Suprapubic skin (tissue), 4 donors: ENCODE results near the gene PDE3B. TPM values are rescaled to one million over a fixed set of nuclear protein-coding genes. Genes with fewer than 3 reads are reported as not detected.

Experiments used
- DNase-seq, 2 donors: peaks; one replicate each; pipeline ENCODE4 v3.0.0-alpha.2; 2019; ENCODE audit warnings: low spot score in 2 of 2
- H3K27ac ChIP-seq: fragments of 200-600 bp; sonication (generic); one replicate; pipeline ENCODE4 v1.5.1; 2019
- H3K27me3 ChIP-seq: fragments of 200-600 bp; sonication (generic); one replicate; pipeline ENCODE4 v1.5.1; 2019
- H3K36me3 ChIP-seq: fragments of 200-600 bp; sonication (generic); one replicate; pipeline ENCODE4 v1.5.1; 2019
- H3K4me1 ChIP-seq: fragments of 200-600 bp; sonication (generic); one replicate; pipeline ENCODE4 v1.5.1; 2019
- H3K4me3 ChIP-seq: fragments of 200-600 bp; sonication (generic); one replicate; pipeline ENCODE4 v1.5.1; 2019; ENCODE audit warnings: mild to moderate bottlenecking
- H3K9me3 ChIP-seq: fragments of 200-600 bp; sonication (generic); one replicate; pipeline ENCODE4 v1.5.1; 2019
- CTCF ChIP-seq, 2 donors: fragments of 200-600 bp in 1 of 2; fragments of 450-650 bp in 1 of 2; sonication (generic) in 1 of 2; IDR thresholded peaks; one replicate each; pipeline ENCODE4 v1.5.1; 2016 to 2019; ENCODE audit warnings: antibody characterized with exemption in 2 of 2, mild to moderate bottlenecking in 1 of 2, moderate library complexity in 1 of 2
- EP300 ChIP-seq: sonication (generic); formaldehyde crosslinking; IDR thresholded peaks from one replicate; pipeline ENCODE4 v1.6.1; 2017; ENCODE audit warnings: antibody characterized with exemption
- POLR2A ChIP-seq, 2 donors: fragments of 450-650 bp; IDR thresholded peaks; one replicate each; pipeline ENCODE4 v1.6.1; 2017; ENCODE audit warnings: antibody characterized with exemption in 2 of 2, mild to moderate bottlenecking in 2 of 2, moderate library complexity in 2 of 2
- POLR2AphosphoS5 ChIP-seq, 3 donors: sonication (generic); formaldehyde crosslinking; IDR thresholded peaks; one replicate each; pipeline ENCODE4 v1.6.1; 2017; ENCODE audit warnings: antibody characterized with exemption in 3 of 3
- WGBS: methylation state at CpG from one replicate; pipeline ENCODE4 v1.1.5; 2018; 5-methylcytosine and 5-hydroxymethylcytosine counted together
- total RNA-seq, 4 donors: library from RNA; depleted of rRNA; stranded (reverse); fragments of >200 nt; gene quantifications; one replicate each; pipeline ENCODE4 v1.1.0, GENCODE V29; 2016

PDE3B gene
- total RNA-seq, 4 donors from 2014 or later: 1.9 to 6.8 (median 2.7) TPM

GRCh38 chr11:14764179-14764578 is 120.6 kb downstream of the PDE3B start:
- Histone ChIP-seq H3K9me3 (no peaks in the 10 kb centered on the region), H3K4me1 (no peaks in the 10 kb centered on the region), H3K27ac (no peak overlapping the region), H3K4me3 (no peak overlapping the region), H3K27me3 (no peaks in the 10 kb centered on the region), H3K36me3 (no peaks in the 10 kb centered on the region)
- WGBS: 100% methylated on average over 1 of the region's 1 CpG
- DNase-seq: no peak
- TF ChIP-seq EP300 (no peak), POLR2A (IDR thresholded peaks at IDR 0.05) (no peak), CTCF (IDR thresholded peaks at IDR 0.05) (no peak)

DNA sequence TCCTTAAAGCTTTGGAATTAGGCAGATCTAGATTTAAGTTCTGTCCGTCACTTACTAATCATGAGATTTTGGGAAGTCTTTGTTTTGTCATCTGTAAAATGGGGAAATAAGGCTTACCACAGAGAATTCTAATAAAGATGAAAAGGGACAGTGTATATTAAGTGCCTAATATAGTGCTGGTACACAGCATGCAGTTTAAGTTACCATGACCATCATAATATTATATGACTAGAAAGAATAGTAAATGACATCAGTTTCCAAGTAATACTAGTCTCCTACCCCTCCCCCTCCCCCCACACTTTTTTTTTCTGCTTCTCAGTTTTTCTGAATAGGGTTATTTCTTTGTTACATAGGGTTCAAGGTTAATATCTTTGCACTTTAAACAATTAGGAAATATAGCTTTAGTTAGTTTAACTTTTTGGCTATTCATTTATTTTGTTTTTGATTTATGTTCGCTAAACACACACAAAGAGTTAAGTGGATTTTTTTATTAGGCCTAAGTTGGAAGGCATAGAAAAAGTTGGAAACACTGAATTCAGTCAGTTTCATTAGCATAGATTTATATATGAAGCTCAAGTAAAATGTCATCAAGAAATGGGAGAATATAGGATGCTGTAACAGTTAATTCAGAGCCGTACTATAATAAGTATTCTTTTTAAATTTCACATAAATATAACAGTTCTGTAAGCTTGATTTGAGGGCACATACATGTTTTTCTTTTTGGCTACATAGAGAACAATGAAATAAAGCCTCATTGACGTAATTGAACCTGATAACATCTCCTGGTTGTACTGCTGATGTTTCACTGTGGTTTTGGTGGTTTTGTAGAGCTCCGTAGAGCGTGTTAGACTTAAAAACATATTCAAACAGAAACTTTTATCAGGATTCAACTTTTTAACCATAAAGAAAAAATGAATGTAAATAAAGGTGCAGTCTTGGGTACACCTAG is 121.2 kb downstream of the PDE3B start:
- Histone ChIP-seq H3K27ac (no peak overlapping the region), H3K4me1 (no peaks in the 10 kb centered on the region), H3K36me3 (no peaks in the 10 kb centered on the region), H3K27me3 (no peaks in the 10 kb centered on the region), H3K9me3 (no peaks in the 10 kb centered on the region), H3K4me3 (no peak overlapping the region)
- TF ChIP-seq EP300: no peak
- no peak for TF ChIP-seq POLR2AphosphoS5 (IDR thresholded peaks at IDR 0.05)
- TF ChIP-seq POLR2A (IDR thresholded peaks at IDR 0.05): no peak
- TF ChIP-seq CTCF (IDR thresholded peaks at IDR 0.05): no peak
- no peak for DNase-seq
- WGBS: 64% methylated on average over 6 of the region's 6 CpGs

DNA sequence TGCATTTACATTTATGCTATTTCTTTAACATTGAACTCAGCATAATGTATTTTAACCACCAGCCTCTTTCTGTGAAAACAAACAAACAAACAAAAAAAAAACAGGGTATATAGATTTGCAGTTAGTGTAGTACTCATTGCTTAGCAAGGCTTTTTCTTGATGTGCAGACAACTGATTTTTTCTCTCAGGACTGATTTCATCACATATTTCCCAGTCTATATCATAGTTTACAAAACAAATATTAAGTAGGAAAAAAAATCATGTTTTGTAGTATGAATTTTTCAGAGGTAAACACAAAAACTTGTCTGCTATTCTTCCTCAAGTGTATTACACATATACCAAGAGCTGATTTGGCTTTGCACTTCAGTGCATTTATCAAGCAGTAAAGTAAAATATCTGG is 123.0 kb downstream of the PDE3B start:
- no peak overlapping the region for H3K27ac ChIP-seq
- no peak overlapping the region for H3K4me3 ChIP-seq
- H3K9me3 ChIP-seq: no peaks in the 10 kb centered on the region
- H3K27me3 ChIP-seq: no peaks in the 10 kb centered on the region
- no peaks in the 10 kb centered on the region for H3K36me3 ChIP-seq
- no peaks in the 10 kb centered on the region for H3K4me1 ChIP-seq
- no peak for TF ChIP-seq CTCF (IDR thresholded peaks at IDR 0.05)
- TF ChIP-seq POLR2AphosphoS5 (IDR thresholded peaks at IDR 0.05): no peak
- TF ChIP-seq EP300: no peak
- TF ChIP-seq POLR2A (IDR thresholded peaks at IDR 0.05): no peak
- no peak for DNase-seq

GRCh38 chr11:14768526-14769188 is 125.1 kb downstream of the PDE3B start:
- no peak for DNase-seq
- no peaks in the 10 kb centered on the region for H3K4me1 ChIP-seq
- no peaks in the 10 kb centered on the region for H3K36me3 ChIP-seq
- H3K9me3 ChIP-seq: no peaks in the 10 kb centered on the region
- TF ChIP-seq EP300 (no peak), CTCF (IDR thresholded peaks at IDR 0.05) (no peak)
- H3K27ac ChIP-seq: no peak overlapping the region
- H3K4me3 ChIP-seq: no peak overlapping the region
- no peaks in the 10 kb centered on the region for H3K27me3 ChIP-seq
- WGBS: 88% methylated on average over 2 of the region's 2 CpGs

DNA sequence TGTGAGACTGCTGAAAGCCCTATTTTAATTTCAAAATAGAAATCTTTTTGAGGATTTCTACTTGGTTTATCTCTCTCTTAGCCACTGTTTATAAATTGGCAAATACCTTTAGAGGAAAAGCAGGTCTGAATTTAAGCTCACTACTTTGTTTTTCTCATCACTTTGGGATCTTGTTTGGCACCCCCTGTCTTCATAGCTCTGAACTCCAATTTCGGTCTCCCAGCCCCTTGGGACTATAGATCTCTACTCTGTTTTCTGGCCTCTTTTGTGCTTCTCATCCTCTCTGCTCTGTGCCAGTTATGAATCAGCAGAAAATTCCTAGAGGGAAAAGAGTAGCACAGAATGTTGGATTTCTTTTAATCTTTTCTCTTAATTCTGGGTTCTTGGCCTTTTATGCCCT is 130.2 kb downstream of the PDE3B start:
- no peaks in the 10 kb centered on the region for H3K36me3 ChIP-seq
- 41% methylated on average over 1 of the region's 1 CpG for WGBS
- no peak for DNase-seq
- no peak overlapping the region for H3K27ac ChIP-seq
- no peak overlapping the region for H3K4me3 ChIP-seq
- no peaks in the 10 kb centered on the region for H3K27me3 ChIP-seq
- no peaks in the 10 kb centered on the region for H3K4me1 ChIP-seq
- H3K9me3 ChIP-seq: no peaks in the 10 kb centered on the region
- TF ChIP-seq CTCF (IDR thresholded peaks at IDR 0.05) (no peak), POLR2AphosphoS5 (IDR thresholded peaks at IDR 0.05) (no peak), EP300 (no peak), POLR2A (IDR thresholded peaks at IDR 0.05) (no peak)
